Tibial nerve (tissue), 4 donors: Measurements from ENCODE around the gene RDX. TPM values are rescaled to one million over a fixed set of nuclear protein-coding genes. Genes with fewer than 3 reads are reported as not detected.

Experiments used
- DNase-seq, 2 donors: peaks; one replicate each; pipeline ENCODE4 v3.0.0-alpha.2; 2019; ENCODE audit warnings: low spot score in 2 of 2
- H3K27ac ChIP-seq, 4 donors: fragments of 200-600 bp; sonication (generic) in 3 of 4; one replicate each; pipeline ENCODE4 v1.5.1; 2017 to 2019; ENCODE audit warnings: mild to moderate bottlenecking in 1 of 4
- H3K27me3 ChIP-seq, 2 donors: fragments of 200-600 bp; sonication (generic) in 1 of 2; one replicate each; pipeline versions ENCODE4 v1.5.1 to v1.6.0; 2017 to 2019
- H3K36me3 ChIP-seq, 3 donors: fragments of 200-600 bp; sonication (generic); one replicate each; pipeline ENCODE4 v1.5.1; 2018 to 2019
- H3K4me1 ChIP-seq, 4 donors: fragments of 200-600 bp; sonication (generic) in 3 of 4; one replicate each; pipeline ENCODE4 v1.5.1; 2017 to 2019
- H3K4me3 ChIP-seq, 4 donors: fragments of 200-600 bp; sonication (generic) in 3 of 4; one replicate each; pipeline ENCODE4 v1.5.1; 2017 to 2019; ENCODE audit warnings: mild to moderate bottlenecking in 1 of 4, moderate library complexity in 1 of 4
- H3K9me3 ChIP-seq, 4 donors: fragments of 200-600 bp; sonication (generic) in 3 of 4; one replicate each; pipeline ENCODE4 v1.5.1; 2017 to 2019
- EP300 ChIP-seq, 2 donors: sonication (generic); formaldehyde crosslinking; IDR thresholded peaks; one replicate each; pipeline ENCODE4 v1.6.1; 2017; ENCODE audit warnings: antibody characterized with exemption in 2 of 2, mild to moderate bottlenecking in 1 of 2
- POLR2A ChIP-seq, 2 donors: fragments of 450-650 bp; IDR thresholded peaks; one replicate each; pipeline ENCODE4 v1.6.1; 2017; ENCODE audit warnings: antibody characterized with exemption in 2 of 2, mild to moderate bottlenecking in 2 of 2, moderate library complexity in 2 of 2
- WGBS, 2 donors: methylation state at CpG; one replicate each; pipeline ENCODE4 v1.1.5; 2018; 5-methylcytosine and 5-hydroxymethylcytosine counted together
- total RNA-seq, 4 donors: library from RNA; depleted of rRNA; stranded (reverse); fragments of >200 nt; gene quantifications; one replicate each; pipeline ENCODE4 v1.1.0, GENCODE V29; 2016
- TF ChIP-seq, protein P1 (sequence below), 5 experiments: fragments of 200-600 bp in 3 of 5; fragments of 450-650 bp in 2 of 5; sonication (generic) in 3 of 5; IDR thresholded peaks; one replicate each; pipeline ENCODE4 v1.5.1; 2016 to 2019; ENCODE audit warnings: antibody characterized with exemption in 5 of 5, mild to moderate bottlenecking in 3 of 5, moderate library complexity in 2 of 5

Gene RDX
- total RNA-seq, 4 donors from 2014 or later = 59.8 to 120 (median 88.8) TPM

DNA sequence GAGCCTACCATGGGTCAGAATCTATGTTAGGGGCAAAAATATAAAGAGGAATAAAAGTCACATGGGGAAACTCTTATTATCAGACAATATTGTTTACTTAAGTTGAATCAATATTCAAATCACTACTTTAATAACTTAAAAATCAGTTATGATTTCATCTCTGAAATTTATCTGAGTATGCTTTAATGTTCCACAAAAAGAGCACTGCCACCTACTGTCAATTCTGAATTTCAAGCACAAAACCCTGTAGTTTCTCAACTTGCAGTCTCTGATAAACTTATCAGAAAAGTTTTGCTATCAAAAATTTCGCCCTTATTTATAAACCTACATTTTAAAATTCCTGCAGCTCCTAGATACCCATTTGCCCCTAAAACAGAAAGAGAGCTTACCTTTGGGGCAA, 47.3 kb downstream of the RDX start:
- Histone ChIP-seq H3K27me3 (no peaks in the 10 kb centered on the region), H3K4me1 (peaks cover 0 to 14% (median 0%) of the 10 kb centered on the region in 4 donors), H3K4me3 (no peak overlapping the region), H3K36me3 (peaks cover 0 to 71% (median 0%) of the 10 kb centered on the region in 3 donors), H3K27ac (no peak overlapping the region), H3K9me3 (no peaks in the 10 kb centered on the region)
- TF ChIP-seq POLR2A (IDR thresholded peaks at IDR 0.05) = no peak
- TF ChIP-seq, protein P1, sequence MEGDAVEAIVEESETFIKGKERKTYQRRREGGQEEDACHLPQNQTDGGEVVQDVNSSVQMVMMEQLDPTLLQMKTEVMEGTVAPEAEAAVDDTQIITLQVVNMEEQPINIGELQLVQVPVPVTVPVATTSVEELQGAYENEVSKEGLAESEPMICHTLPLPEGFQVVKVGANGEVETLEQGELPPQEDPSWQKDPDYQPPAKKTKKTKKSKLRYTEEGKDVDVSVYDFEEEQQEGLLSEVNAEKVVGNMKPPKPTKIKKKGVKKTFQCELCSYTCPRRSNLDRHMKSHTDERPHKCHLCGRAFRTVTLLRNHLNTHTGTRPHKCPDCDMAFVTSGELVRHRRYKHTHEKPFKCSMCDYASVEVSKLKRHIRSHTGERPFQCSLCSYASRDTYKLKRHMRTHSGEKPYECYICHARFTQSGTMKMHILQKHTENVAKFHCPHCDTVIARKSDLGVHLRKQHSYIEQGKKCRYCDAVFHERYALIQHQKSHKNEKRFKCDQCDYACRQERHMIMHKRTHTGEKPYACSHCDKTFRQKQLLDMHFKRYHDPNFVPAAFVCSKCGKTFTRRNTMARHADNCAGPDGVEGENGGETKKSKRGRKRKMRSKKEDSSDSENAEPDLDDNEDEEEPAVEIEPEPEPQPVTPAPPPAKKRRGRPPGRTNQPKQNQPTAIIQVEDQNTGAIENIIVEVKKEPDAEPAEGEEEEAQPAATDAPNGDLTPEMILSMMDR (IDR thresholded peaks at IDR 0.05) = peak in 2 of 5 experiments; percentile 16 to 25
- no peak for TF ChIP-seq EP300 (IDR thresholded peaks at IDR 0.05)
- no peak for DNase-seq
- 90 to 93% methylated on average over 1 of the region's 1 CpG for WGBS, 2 donors

DNA sequence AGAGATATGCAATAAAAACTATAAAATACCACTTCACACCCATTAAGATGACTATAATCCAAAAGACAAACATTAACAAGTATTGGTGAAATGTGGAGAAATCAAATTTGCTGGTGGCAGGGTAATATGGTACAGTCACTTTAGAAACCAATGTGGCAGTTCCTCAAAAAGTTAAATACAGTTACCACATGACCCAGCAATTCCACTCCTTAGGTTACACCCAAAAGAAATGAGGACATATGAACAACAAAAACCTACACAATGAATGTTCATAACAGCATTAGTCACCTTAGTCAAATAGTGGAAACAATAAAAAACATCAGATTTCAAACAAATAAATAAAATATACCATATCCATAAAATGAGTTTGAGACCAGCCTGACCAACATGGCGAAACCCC, 52.6 kb downstream of the RDX start:
- TF ChIP-seq, protein P1 (IDR thresholded peaks at IDR 0.05) = no peak
- TF ChIP-seq EP300 (IDR thresholded peaks at IDR 0.05) (no peak), POLR2A (IDR thresholded peaks at IDR 0.05) (no peak)
- no peak overlapping the region for H3K27ac ChIP-seq
- peaks cover 0 to 66% (median 0%) of the 10 kb centered on the region in 3 donors for H3K36me3 ChIP-seq
- H3K9me3 ChIP-seq = no peaks in the 10 kb centered on the region
- WGBS, 2 donors = 98 to 100% methylated on average over 1 of the region's 1 CpG
- H3K4me3 ChIP-seq = no peak overlapping the region
- peaks cover 0 to 7% (median 0%) of the 10 kb centered on the region in 4 donors for H3K4me1 ChIP-seq
- no peak for DNase-seq
- H3K27me3 ChIP-seq = no peaks in the 10 kb centered on the region

DNA sequence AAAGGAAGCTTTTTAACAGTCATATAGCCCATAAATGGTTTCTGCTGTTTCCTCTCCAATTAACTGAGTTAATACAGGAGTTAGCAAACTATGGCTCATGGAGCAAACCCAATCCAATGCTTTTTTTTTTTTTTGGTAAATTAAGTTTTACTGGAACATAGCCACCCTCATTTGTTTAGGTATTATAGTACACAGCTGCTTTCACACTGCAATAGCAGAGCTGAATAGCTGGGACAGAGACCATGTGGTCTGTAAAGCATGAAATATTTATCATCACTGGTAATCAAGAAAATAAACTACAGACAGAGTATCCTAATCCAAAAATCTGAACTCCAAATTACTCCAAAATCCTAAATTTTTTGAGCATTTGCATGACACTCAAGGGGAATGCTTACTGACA, 53.7 kb downstream of the RDX start:
- H3K27ac ChIP-seq = no peak overlapping the region
- H3K9me3 ChIP-seq = no peaks in the 10 kb centered on the region
- no peak overlapping the region for H3K4me3 ChIP-seq
- peaks cover 0 to 56% (median 0%) of the 10 kb centered on the region in 3 donors for H3K36me3 ChIP-seq
- no peaks in the 10 kb centered on the region for H3K27me3 ChIP-seq
- H3K4me1 ChIP-seq = peaks cover 0 to 7% (median 0%) of the 10 kb centered on the region in 4 donors
- TF ChIP-seq, protein P1 (IDR thresholded peaks at IDR 0.05) = no peak
- TF ChIP-seq POLR2A (IDR thresholded peaks at IDR 0.05) = no peak
- no peak for TF ChIP-seq EP300 (IDR thresholded peaks at IDR 0.05)
- no peak for DNase-seq

DNA sequence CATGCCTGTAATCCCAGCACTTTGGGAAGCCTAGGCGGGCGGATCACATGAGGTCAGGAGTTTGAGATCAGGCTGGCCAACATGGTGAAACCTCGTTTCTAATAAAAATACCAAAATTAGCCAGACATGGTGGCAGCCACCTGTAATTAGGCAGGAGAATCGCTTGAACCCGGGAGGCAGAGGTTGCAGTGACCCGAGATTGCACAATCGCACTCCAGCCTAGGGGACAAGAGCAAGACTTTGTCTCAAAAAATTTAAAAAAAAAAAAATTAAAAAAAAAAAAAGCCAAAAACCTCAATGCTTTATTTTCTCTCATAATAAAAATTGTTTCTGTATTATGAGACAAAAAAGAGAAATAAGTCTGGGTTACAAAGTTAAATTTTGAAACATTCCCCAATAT, 54.2 kb downstream of the RDX start:
- no peak overlapping the region for H3K4me3 ChIP-seq
- WGBS, 2 donors = 87 to 94% methylated on average over 7 of the region's 7 CpGs
- H3K27me3 ChIP-seq = no peaks in the 10 kb centered on the region
- H3K27ac ChIP-seq = no peak overlapping the region
- peaks cover 0 to 56% (median 0%) of the 10 kb centered on the region in 3 donors for H3K36me3 ChIP-seq
- no peak for DNase-seq
- TF ChIP-seq POLR2A (IDR thresholded peaks at IDR 0.05) = no peak
- TF ChIP-seq, protein P1 (IDR thresholded peaks at IDR 0.05) = no peak
- no peak for TF ChIP-seq EP300 (IDR thresholded peaks at IDR 0.05)
- H3K4me1 ChIP-seq = peaks cover 0 to 7% (median 0%) of the 10 kb centered on the region in 4 donors
- H3K9me3 ChIP-seq = no peaks in the 10 kb centered on the region

DNA sequence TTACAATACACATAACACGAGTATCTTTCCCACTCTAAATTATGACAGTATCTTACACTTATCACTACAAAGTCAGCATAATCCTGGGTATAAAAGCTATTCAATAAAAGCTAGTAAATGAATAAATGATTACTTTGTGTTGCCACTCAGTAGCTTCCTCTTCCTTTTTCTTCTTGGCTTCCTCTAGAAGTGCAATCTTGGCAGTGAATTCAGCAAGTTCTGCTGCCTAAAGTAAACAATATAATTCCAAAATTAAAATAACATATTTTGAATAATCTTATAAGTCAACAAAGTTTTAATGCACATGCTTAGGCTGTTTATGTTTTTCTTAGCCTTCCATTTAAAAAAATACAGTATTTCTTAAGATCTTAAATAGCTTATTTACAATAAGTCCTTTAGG, 60.4 kb downstream of the RDX start:
- no peaks in the 10 kb centered on the region for H3K27me3 ChIP-seq
- H3K9me3 ChIP-seq = no peaks in the 10 kb centered on the region
- no peak for DNase-seq
- H3K27ac ChIP-seq = no peak overlapping the region
- TF ChIP-seq, protein P1 (IDR thresholded peaks at IDR 0.05) = no peak
- TF ChIP-seq EP300 (IDR thresholded peaks at IDR 0.05) = no peak
- no peak for TF ChIP-seq POLR2A (IDR thresholded peaks at IDR 0.05)
- H3K4me1 ChIP-seq = peaks cover 0 to 17% (median 0%) of the 10 kb centered on the region in 4 donors
- H3K4me3 ChIP-seq = no peak overlapping the region
- H3K36me3 ChIP-seq = peaks cover 0 to 68% (median 0%) of the 10 kb centered on the region in 3 donors
- 58 to 60% methylated on average over 1 of the region's 1 CpG for WGBS, 2 donors
